ENCODE data around the gene TRIB2.

DNA sequence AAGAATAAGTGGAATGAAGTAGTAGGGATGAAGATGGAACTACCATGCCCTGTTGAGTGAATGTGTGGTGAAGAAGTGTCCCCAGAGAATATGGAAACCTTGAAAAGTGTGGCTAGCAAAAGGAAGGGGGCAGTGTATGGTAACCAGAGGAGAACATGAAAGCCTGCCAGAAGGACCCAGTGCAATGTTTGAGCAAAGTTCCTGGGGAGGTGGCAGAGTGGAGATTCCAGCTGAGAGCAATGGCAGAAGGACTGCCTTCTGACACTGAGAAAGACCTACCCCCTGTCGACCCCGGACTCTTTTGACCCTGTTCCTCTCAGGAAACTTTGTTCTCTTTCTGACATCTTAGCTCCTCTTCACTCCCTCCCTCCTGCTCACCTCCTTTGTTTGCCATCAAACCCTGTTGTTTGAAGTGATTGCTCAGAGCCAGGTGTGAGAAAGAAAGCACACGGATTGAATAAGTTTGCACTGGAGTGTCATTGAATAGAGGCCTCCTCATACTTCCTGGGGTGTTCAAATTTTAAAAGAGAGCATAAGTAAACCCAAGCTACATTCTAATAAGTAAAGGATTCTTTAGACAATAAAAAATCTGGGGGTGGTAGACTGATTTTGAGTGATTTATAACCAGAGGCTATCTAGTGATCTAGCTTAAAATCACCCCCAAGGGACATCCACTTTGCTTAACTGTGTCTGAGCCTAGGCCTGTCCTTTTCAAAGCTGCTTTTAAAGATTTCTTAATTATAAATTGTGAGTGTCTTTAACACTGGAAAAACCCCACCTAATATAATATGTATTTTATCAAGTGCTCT, 57.1 kb downstream of the TRIB2 start:
- TF ChIP-seq, protein P1, sequence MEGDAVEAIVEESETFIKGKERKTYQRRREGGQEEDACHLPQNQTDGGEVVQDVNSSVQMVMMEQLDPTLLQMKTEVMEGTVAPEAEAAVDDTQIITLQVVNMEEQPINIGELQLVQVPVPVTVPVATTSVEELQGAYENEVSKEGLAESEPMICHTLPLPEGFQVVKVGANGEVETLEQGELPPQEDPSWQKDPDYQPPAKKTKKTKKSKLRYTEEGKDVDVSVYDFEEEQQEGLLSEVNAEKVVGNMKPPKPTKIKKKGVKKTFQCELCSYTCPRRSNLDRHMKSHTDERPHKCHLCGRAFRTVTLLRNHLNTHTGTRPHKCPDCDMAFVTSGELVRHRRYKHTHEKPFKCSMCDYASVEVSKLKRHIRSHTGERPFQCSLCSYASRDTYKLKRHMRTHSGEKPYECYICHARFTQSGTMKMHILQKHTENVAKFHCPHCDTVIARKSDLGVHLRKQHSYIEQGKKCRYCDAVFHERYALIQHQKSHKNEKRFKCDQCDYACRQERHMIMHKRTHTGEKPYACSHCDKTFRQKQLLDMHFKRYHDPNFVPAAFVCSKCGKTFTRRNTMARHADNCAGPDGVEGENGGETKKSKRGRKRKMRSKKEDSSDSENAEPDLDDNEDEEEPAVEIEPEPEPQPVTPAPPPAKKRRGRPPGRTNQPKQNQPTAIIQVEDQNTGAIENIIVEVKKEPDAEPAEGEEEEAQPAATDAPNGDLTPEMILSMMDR (IDR thresholded peaks at IDR 0.05) = no peak
- no peak for TF ChIP-seq EP300 (IDR thresholded peaks at IDR 0.05)

Measured in tibial nerve (tissue), 4 donors.